SIG-M5 treated with dmso at 0.1 percent for 504 hours (cell line): ENCODE results near the gene CYB5R2.

Experiments
- DNase-seq: peaks from one replicate; lab custom pipeline; 2025; ENCODE audit not compliant: unreplicated experiment; lab: John Stamatoyannopoulos, UW

The CYB5R2 gene

GRCh38 chr11:7672960-7673723 lies at the start of gene CYB5R2:
CYB5R2 (minus strand) TSS chr11:7673500; CDS start chr11:7672825, 675 bp downstream.
- DNase-seq = no peak

- DNase-seq = no peak
Measured at GRCh38 chr11:7714786-7715185, 41.5 kb upstream of the CYB5R2 start.

- no peak for DNase-seq
Measured at GRCh38 chr11:7706377-7706776, 33.1 kb upstream of the CYB5R2 start, which contains the start of gene OVCH2. OVCH2 (minus strand) TSS chr11:7706477; CDS start chr11:7706394, 83 bp downstream.

GRCh38 chr11:7703740-7704139 lies 30.4 kb upstream of the CYB5R2 start:
- no peak for DNase-seq

- no peak for DNase-seq
Measured at GRCh38 chr11:7696424-7696823, 23.1 kb upstream of the CYB5R2 start.

- DNase-seq = no peak
Measured at GRCh38 chr11:7694235-7694634, 20.9 kb upstream of the CYB5R2 start.

- DNase-seq = no peak
Measured at GRCh38 chr11:7692426-7692825, 19.1 kb upstream of the CYB5R2 start.

GRCh38 chr11:7691759-7692350 lies 18.6 kb upstream of the CYB5R2 start:
- DNase-seq = no peak

GRCh38 chr11:7690648-7691047 lies 17.3 kb upstream of the CYB5R2 start:
- DNase-seq = no peak

- no peak for DNase-seq
Measured at GRCh38 chr11:7689239-7689638, 15.9 kb upstream of the CYB5R2 start.

GRCh38 chr11:7688238-7688826 lies 15.0 kb upstream of the CYB5R2 start:
- DNase-seq = peak; percentile 44

- DNase-seq = no peak
Measured at GRCh38 chr11:7687386-7687785, 14.1 kb upstream of the CYB5R2 start.

GRCh38 chr11:7686761-7687160 lies 13.5 kb upstream of the CYB5R2 start:
- DNase-seq = no peak

GRCh38 chr11:7683571-7683970 lies 10.3 kb upstream of the CYB5R2 start:
- no peak for DNase-seq

- no peak for DNase-seq
Measured at GRCh38 chr11:7677796-7678201, 4.5 kb upstream of the CYB5R2 start.

- DNase-seq = peak; percentile 29
Measured at GRCh38 chr11:7677071-7677470, 3.8 kb upstream of the CYB5R2 start.

GRCh38 chr11:7675631-7676030 lies 2.3 kb upstream of the CYB5R2 start:
- no peak for DNase-seq

- no peak for DNase-seq
Measured at GRCh38 chr11:7673724-7674434, 579 bp upstream of the CYB5R2 start.

- DNase-seq = no peak
Measured at GRCh38 chr11:7672276-7672959, 882 bp downstream of the CYB5R2 start.

GRCh38 chr11:7671347-7672215 lies 1.7 kb downstream of the CYB5R2 start:
- DNase-seq = no peak
